Activated T-helper 1 cell treated with Interleukin-2 at 50 U/mL for 16 hours (primary cell): ENCODE data around the gene TMEM72.
A peak's percentile ranks its signal among the peaks of the same experiment; 100 is the strongest.

Source experiments
- DNase-seq: peaks from one replicate; pipeline ENCODE4 v3.0.0-alpha.2; 2020; ENCODE audit warnings: low read depth

TMEM72 gene

DNA sequence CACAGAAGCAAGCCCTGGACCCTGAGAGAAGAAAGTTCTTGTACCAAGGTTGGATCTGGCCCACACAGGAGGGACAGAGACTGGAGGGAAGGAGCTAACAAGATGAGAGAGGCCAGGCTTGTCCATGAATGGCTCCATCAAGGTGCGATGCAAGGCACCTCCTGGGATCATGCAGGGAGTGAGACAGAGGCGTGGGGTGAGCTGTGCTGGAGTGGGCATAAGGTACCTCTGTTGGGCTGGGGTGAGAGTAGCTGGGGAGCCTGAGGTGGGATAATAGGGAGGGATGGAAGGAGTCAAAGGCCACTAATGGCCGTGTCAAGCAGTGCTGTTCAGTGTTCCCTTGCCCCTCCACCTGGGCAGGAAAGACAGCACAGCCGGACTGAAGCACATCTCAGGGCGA lies 9.9 kb downstream of the TMEM72 start:
- DNase-seq, result no peak

GRCh38 chr10:44921506-44921905 lies 10.4 kb downstream of the TMEM72 start:
- no peak for DNase-seq

DNA sequence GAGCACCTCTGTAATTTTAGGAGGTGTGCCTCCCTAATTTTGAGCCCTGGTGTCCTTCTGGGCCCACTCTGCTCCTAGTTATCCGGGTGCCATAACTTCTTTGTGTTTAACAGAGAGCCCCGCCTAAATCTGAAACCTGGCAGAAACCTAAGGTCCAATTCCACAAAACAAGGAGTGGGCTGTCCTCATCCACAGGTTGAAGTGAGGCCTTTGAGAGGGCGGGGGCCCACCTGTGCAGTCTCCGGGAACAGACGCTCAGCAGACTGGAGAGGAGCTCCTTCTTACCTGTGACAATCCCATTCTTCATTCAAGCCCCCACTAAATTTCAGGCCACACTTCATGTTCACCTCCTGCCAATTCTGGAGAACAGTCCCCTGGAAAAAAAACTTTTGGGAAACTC lies 10.9 kb downstream of the TMEM72 start:
- DNase-seq, result no peak

DNA sequence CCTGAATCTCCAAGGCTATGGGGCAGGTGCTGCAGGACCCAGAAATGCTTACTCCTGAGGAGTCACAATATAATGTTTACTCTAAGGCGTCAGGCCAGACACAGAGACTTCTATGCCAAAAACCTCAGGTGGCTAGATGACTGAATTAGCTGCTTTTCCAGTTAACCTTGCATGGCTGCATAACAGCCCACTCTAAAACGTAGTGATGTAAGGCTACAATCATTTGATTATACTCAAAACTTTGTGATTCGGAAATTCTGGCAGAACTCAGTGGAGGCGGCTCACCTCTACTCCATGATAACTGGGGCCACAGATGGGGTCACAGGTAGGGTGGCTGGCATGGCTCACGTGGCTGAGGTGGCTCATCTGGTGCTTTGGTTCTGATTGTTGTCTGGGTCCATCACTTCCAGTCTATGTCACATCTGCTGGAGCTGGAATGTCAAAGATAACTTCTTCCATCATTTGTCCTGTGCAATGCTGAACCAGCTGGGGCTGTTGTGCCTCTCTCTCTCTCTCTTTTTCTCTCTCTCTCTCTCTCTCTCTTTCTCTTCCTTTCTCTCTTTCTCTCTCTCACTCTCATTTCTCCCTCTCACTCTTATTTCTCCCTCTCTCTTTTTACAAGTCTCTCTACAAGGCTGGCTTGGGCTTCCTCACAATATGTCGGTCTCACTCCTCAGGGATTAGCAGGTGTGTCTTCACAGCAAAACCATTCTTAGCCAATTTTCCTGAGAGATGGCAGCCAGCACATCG lies 11.8 kb downstream of the TMEM72 start:
- DNase-seq, result no peak

DNA sequence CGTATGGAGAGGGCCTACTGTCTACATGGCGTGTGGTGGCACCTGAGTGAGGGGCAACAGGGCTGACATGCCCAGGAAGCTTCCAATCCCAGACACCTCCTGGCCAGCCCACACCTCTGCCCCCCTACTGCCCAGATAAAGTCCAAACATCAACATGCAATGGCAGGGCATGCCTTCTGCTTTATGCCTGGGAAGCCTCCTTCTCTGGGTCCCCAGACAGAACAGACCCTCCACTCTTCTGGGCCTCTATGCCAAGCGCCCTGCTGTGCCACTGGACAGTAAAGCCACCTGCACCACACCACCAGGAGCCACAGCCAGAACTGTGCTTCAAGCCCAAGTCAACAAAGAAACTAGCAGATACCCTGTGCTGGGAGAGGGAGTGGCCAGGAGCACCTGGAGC lies 12.5 kb downstream of the TMEM72 start:
- DNase-seq, result no peak

DNA sequence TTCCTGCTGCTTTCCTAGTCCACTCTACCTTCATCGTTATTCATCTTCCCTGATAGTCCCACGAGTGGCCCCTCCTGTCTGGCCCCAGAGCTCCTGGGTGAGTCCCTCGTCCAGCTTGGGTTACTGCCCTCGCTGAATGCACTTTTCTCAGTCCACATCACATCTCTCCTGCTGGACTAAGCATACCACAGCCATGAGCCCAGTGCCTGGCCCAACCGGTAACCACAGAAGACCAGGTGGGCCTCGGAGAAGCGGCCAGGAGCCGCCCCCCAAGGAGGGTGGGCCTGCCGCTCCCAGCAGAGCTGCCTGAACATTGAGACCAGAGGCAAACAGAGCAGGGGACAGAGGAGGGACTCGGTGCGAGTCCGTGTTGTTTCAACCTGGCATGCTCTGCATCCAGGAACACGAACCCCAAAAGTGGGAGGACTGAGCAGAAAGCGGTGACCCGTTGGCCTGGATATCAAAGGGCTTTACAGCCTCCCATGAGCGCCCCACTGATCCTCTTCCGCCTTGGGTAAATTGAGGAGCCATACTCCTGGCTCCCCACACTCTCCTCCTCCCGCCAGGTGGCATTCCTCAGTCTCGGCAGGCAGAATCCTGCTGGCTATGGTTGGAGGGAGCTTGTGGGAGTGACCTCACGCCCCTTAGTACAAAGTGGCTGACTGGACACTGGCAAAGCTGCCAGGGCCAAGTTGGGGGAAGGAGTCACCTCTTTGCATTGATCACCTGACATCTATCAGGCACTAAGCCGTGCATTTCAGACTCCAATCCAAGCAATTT lies 13.3 kb downstream of the TMEM72 start:
- DNase-seq, result no peak

- DNase-seq, result no peak
Observed at GRCh38 chr10:44925224-44925623, 14.1 kb downstream of the TMEM72 start.

DNA sequence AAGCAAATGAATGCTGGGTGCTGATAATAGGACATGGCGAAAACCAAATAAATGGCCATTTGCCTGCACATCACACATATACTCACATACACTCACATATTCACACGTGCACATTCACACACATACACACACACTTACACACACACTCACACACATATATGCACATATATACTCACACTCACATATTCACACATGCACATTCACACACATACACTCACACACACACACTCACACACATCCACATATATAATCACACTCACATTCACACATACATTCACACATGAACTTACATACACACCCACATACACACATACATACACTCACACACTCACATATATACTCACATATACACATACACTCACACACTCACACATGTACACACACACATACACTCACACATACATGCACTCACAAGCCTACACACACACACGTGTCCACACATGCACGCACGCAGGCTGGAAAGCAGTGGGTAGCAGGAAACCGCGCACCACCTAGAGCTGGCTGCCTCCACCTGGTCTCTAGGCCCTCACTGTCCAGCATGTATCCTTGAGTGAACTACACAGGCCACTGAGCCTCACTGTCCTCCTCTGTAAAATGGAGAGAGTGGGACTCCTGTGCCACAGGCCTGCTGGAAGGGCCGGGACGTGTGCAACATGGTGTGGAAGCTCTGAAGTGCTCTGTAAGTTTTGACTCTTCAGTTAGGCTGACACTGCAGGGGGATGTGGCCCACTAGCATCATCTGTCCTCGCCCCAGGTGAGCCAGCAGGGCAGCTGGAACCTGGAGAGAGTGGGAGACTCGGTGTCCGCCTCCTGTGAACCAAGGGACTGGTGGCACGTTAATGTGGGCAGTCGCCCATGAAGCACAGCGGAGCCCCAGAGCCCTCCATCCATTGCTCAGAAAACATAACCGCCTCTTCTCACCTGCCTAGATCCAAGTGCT lies 14.9 kb downstream of the TMEM72 start:
- DNase-seq, result no peak

GRCh38 chr10:44926751-44927351 lies 15.7 kb downstream of the TMEM72 start:
- no peak for DNase-seq

DNA sequence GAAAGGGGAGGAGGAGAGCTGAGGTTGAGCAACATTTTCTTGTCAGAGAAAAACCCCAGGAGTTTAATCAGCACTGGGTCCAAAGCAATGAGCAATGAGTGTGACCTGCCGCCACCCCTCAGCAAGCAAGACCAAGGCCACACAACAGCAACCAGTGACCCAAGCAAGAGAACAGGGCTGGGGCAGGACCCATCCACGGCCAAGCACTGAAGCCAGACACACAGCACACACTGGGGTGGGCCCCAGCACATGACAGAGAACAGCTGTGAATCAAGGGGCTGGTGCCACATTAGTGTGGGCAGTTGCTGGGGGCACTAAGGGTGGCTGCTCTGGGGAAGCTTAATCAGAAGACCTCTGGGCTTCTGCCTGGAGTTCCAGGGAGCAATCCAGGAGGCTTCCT lies 16.2 kb downstream of the TMEM72 start:
- DNase-seq, result no peak

- DNase-seq, result no peak
Observed at GRCh38 chr10:44928462-44928861, 17.3 kb downstream of the TMEM72 start.

- DNase-seq, result no peak
Observed at GRCh38 chr10:44929356-44930255, 18.5 kb downstream of the TMEM72 start.

DNA sequence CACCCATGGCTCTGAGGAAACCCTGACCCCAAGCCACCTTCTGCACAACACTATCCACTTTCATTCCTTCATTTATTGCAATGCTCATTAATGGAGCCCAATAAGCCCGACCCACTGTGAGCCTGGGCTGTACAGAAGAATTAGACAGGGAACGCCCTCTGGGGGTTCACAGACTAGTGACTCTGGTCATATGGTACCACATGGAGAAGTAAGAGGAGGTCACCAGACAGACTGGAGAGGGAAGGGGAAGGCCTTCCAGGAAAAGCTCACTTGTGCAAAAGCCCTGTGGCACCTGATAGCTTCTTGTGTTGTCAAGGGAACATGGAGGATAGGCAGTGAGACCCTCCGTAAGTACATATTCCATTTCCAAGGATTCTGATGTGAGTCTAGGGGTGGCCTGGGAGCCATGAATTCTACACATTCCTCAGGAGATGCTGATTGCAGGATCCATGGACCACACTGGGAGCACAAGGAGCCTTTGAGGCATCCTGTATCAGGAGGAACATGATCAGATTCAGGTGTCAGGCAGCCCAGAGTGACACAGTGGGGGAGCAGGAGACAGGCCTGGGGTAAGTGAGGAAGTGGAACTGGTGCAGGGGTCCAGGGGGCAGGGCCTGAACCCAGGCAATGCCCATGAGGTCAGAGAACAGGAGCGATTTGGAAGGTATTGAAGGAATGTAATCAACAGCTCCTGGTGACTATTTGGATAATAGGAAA lies 19.9 kb downstream of the TMEM72 start:
- no peak for DNase-seq

DNA sequence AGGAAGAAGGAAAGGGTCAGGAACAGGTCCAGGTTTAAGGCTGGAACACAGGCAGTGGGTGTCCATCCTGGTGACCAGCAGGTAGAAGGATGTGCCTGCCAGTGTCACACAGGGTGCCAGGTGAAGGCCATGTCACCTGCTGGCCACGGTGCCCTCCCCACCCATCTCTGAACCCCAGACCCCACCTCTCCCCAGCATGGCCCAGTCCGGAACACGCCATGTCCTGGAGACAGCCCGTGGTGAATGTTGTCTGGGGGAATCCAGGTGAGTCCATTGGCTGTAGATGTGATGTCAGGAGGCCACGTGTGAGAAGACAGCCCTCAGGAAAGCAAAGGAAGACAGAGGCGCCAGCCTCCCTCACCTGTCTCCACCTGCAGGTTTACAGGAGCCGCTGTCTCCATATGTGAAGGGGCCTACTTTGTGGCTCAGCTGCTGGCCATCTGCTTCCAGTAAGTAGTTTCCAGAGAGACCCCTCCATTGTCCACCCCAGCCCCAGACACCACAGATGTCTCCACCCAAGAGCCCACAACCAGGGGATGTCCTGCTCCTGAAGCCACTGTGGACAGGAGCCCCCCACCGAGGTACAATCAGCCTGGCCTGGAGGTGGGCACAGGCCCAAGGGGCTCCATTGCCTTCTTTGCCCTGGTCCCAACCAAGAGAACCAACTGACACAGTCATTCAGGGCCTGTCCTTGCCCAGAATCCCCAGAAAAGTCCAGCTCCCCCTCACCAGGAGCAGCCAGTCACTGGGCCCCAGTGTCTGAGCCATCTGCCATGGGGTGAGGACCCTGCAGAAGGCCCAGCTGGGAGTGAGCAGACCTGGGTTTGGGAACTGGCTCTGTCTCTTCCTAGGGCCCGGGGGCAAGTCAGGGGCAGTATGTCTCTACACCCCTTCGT lies 20.7 kb downstream of the TMEM72 start:
- no peak for DNase-seq

GRCh38 chr10:44932517-44933450 lies 21.6 kb downstream of the TMEM72 start:
- peak; percentile 64 for DNase-seq

DNA sequence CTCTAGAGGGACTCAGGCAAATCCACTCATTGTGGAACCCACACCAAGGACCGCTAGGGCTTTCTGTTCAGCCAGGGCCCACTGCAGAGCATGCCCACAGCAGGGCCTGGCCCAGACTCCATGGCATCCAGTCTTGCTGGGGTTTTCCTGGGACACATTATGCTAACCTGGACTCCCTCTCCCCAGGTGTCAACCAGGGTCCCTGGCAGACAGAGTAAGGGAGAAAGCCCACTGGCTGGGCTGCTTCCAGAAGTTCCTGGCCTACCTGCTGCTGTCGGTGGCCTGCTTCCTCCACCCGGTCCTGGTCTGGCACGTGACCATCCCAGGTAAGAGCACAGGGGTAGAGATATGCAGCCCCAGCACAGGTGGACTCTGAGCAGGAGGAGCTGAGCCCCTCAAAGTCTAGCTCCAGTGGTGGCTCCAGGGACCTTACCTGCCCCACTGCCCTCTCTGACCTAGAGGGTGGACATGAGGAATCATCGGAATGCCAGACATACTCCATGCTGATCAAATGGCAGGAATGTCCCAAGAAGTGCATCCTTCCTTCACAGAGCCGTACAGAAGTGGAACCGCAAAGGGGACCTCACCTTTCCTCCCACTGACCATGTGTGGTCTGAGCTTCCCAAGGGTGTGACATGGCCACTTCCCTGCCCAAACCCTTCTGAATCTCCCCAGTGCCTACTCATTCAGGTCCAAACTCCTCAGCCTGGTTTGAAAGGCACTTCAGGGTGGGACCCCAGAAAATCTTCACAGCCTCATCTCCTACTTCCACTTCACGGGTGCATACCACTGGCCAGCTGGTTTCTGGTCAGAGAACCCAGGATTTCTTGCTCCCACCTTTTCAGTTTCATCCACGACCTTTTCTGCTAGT lies 22.5 kb downstream of the TMEM72 start:
- DNase-seq, result no peak
